Measurements from ENCODE around the gene SLC35F3.
"Not testable (repeated sequence)": the region's sequence is repeated elsewhere in the genome, so short reads cannot be mapped to it uniquely, and the experiment has no call there.

Gene SLC35F3

DNA sequence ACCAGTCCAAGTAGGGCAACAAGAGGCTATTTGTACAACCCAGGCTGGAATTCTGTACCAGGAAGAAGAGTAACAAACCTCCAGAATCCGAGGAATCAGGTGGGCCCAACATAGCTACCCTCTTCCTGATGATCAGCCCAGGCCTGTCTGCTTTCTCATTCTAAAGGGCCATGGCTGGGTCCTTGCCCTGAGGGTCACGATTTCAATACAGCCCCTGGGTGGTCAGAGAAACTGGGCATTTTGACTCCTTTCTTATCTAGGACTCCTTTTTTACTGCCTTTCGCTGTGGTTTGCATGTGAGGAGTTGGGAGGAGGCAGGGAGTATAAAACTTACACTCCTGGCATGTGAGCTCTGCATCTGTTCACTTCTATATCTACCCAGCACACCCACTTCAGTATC, 303.9 kb downstream of the SLC35F3 start:
- no peak for DNase-seq

DNA sequence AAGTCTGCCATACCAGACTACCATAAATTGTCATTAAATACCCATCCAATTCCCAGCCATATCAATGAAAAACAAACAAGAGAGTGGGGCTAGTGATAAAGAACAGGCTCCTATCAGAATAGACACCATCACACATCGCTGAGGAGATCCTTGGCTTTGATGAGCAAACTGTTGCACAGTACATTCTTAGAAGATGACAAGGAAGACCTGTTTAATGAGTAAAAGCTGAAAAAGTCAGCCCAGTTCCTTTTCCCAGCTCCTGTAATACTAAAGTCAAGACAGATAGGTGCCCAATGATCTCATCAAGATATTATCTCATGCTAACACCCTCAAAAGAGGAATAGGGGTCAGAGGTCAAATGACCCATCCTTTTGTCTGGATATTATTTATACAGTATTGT, 304.3 kb downstream of the SLC35F3 start:
- DNase-seq, result no peak

DNA sequence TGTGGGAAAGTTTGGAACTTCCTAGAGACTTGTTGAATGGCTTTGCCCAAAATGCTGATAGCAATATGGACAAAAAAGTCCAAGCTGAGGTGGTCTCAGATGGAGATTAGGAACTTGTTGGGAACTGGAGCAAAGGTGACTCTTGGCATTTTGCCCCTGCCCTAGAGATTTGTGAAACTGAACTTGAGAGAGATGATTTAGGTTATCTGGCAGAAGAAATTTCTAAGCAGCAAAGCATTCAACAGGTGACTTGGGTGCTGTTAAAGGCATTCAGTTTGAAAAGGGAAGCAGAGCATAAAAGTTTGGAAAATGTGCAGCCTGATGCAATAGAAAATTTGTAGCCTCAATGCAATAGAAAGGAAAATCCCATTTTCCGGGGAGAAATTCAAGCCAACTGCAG, 306.0 kb downstream of the SLC35F3 start:
- not testable (repeated sequence) for DNase-seq

DNA sequence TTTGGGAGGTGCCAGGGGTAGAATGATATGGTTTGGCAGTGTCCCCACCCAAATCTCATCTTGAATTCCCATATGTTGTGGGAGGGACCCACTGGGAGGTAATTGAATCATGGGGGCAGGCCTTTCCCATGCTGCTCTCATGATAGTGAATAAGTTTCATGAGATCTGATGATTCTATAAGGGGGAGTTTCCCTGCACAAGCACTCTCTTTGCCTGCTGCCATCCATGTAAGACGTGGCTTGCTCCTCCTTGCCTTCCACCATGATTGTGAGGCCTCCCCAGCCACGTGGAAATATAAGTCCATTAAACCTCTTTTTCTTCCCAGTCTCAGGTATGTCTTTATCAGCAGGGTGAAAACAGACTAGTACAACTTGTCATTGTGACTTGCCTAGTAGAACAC, 307.4 kb downstream of the SLC35F3 start:
- not testable (repeated sequence) for DNase-seq

DNA sequence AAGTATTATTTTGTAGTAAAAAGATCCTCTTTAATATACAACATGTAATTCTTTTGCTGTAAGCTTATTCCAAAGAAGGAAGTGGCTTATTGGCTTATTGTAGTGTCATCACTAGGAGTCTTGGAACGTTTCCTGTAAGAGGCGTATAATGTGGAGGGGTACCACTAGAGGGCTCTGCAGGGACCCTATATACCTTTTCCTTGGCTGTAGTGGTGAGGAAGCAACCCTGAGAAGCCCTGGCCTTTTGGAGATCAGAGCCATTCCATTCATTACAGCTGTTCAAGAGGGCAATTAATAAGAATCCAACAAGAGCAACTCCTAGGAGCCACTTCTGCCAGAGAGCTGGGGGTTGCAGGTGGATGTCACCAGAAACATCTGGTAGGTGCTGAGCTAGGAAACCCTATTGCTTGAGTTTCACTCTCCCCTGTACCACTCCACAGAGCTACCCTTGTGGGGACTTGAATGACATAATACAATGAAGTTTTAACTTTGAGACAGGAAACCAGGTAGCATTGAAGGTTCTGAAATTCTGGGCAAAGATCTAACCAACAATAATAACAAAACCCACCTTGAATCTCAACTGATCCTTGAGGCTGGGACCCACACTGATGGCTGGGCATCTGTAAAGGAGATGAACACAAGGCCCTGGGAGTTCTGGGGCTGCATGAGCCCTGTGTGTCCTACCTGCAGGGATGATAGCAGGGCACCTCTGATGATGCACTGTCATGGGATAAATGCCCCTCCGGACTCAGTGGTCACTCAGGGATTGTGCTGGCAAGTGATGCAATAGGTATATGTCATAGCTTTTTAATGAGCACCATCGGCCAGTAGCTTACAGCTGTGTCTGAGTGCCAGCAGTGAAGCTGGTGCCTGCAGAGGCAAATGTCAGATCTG, 308.5 kb downstream of the SLC35F3 start:
- no peak for DNase-seq

DNA sequence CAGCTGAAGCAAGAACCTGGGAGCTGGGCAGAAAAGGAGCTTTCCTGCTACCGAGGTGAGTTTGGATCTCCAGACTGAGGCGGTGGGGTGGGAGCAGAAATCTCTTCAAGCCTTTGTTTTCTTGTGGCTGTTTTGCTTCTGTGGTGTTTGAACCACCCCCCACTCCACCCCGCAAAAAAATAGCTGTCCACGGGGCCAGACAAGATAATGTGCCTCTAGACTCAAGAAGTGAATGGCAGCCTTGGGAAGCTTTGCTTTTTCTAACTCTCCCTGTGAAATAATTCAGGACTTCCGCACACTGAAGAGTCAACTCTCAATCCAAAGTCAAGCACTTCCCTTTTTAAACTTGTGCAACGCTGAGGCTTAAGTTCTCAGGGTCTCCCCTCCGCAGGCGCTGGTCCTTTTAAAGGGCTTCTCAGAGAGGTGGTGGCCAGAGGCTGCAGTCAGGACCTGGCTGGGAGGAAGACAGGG, 309.2 kb downstream of the SLC35F3 start:
- DNase-seq, result no peak

DNA sequence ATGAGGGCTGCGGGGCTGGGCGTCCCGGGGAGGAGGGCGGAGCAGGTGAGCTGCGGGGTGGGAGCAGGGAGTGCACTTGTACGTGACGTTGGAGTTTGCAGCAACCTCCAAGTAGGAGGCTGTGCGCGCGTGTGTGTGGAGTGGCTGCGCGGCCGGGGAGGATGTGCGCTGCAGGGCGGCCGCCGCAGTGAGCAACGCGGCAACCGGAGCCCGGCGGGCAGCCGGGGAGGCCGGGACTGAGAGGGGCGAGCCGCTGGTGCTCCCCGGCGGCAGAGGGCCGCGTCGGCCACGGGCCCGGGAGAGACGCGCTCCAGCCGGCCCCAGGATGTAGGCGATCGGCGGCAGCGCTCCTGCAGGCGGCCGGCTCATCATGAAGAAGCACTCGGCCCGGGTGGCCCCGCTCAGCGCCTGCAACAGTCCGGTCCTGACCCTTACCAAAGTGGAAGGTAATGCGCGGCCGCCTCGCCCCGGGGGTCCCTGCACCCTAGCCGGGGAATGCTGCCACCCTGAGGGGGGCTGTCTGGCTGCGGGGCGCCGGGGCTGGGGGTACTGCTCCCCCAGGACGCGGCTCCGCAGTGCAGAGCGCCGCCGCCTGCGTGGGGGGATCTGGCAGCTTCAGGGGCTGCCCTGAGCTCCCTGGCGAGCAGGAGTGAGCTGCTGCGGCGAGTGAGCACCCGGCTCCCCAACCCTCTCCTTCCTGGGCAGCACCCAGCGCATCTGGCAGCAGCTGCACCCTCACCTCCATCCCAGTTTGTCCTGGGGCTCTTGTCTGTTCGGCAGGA, 309.8 kb downstream of the SLC35F3 start:
- DNase-seq, result no peak

DNA sequence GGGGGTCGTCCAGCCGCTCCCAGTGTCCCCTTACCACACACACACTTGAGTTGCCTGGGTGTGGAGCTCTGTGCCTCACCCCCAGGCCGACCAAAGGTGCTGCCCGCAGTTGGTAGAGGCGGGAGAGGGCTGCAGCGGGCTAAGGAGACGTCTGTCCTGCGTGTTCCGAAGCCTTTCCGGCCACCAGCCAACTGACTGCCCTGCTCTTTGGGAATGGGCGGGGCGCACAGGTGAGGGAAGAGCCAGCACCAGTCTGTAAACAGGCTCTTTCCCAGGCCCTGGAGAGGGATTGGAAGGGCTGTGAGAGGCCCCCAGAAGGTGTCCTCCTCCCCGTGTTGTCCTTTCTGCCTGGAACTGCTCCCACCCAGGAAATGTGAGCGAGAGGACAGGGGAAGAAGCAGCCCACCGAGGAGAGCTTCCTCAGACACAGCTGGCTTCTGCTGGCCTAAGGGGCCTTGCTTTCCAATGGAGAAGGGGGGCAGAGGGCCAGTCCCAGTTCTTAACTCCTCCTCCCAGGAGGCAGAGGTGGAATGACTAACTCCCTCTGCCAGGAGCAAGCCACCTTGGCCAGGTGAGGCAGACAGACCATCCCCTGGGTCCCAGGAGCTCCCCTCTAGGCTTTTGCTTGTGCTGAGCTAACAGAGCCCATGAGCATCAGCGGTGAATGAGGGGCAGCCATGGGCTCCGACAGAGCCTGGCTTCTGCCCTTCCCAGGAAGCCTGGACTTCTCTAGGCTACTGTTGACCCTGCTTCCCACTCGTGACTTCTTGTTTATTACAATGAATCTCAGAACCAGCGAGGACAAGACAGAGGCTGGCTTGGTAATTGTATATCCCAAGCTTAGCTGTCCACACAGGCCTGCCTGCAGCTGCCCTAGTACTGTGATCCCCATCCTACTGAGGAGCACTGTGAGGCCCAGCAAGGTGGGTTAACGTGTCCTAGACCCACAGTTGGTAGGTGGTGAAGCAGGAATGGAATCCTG, 310.7 kb downstream of the SLC35F3 start:
- DNase-seq, result no peak

DNA sequence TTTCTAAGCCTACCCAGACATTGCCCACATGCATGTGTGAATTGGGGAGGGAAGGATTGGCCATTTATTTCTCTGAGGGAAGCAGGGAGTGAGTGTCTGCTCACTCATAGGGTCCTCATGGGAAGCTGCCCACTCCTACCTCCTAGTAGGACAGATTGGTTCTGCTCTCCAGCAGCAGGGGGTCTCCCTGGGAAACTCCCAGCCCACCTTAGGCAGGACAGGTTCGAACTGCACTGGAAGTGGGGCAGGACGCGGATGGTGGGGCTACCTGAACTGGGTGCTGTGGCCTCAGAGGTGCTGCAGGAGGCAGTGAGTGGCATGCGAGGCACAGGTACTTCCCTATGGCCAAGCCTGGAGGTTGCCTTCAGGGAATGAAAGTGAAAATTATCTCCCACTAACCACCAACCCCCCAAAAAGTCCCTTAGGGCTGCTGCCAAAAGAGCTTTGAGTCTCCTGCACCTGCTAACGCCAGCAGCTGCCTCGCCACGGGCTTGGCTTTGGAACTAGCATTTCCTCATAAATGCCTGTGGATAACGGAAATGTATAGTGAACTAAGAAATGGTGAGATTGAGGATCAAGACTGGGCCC, 311.7 kb downstream of the SLC35F3 start:
- no peak for DNase-seq

DNA sequence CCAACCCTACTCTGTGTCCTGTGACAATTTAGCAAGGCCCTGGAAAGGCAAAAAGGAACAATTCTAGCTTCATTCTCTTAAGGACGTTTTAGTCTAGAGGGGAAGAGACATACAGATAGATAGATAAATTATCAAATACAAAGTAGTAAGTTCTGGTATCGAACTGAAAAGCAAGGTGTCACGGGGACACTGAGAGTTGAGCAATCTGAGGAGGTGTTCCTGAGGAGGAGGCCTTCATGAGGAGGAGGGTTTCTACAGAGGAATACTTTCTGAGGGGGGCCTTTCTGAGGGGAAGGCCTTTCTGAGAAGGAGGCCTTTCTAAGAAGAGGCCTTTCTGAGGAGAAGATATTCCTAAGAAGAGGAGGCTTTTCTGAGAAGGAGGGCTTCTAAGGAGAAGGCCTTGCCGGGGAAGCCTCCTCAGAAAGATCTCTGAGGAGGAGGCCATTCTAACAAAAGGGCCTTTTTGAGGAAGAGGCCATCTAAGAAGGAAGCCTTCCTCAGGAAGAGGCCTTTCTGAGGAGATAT, 312.9 kb downstream of the SLC35F3 start:
- no peak for DNase-seq

DNA sequence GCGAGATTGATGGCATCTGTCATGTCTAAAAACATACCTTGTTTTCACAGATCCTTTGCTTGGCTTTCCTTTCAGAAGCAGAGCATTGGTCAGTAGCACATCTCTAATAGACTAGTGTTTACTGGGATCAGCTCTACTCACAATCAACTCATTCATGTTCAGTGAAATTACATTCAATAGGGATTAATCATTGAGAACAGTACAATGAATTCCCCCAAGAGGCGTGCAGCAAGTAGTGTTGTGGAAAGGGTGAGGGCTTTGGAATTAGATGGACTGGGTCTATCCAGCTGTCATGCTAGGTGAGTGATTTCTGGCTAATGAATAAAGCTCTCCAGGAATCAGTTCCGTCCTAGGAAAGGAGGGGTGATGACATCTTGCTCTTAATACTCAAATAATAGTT, 313.6 kb downstream of the SLC35F3 start:
- no peak for DNase-seq

DNA sequence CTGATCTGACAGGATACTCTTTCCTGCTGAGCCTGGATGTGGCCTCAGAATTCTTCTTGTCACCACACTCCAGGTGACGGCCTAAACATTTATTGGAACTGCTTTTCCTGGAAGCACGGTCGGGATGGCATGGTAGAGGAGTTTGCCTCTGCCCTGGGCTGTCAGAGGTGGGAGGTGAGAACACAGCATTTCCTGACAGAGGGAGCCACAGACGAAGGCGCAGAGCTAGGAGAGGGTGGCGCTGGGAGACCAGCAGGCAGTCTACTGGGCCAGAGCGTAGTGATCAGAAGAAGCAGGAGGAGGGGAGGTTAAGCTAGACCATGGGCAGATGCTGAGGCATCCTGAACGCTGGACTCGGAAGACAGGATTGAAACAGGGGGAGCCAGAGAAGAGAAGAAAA, 315.2 kb downstream of the SLC35F3 start:
- no peak for DNase-seq

DNA sequence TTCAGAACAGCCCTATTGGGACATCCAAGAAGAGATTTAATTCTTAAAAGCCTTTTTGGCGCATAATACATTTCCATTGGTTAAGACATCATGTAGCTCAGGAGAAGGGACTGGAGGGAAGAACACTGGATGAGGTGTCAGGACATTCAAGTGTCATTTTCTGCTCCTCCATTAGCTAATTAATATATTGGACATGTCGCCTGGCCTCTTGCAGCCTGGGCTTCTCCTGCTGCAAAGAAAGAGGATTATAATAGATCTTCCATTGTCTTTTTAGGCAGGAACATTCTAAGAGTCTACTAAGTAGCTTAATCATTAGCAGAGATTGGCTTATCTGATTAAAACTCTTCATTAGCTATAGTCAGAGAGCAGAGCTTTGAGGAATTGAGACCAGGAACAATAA, 317.1 kb downstream of the SLC35F3 start:
- no peak for DNase-seq

DNA sequence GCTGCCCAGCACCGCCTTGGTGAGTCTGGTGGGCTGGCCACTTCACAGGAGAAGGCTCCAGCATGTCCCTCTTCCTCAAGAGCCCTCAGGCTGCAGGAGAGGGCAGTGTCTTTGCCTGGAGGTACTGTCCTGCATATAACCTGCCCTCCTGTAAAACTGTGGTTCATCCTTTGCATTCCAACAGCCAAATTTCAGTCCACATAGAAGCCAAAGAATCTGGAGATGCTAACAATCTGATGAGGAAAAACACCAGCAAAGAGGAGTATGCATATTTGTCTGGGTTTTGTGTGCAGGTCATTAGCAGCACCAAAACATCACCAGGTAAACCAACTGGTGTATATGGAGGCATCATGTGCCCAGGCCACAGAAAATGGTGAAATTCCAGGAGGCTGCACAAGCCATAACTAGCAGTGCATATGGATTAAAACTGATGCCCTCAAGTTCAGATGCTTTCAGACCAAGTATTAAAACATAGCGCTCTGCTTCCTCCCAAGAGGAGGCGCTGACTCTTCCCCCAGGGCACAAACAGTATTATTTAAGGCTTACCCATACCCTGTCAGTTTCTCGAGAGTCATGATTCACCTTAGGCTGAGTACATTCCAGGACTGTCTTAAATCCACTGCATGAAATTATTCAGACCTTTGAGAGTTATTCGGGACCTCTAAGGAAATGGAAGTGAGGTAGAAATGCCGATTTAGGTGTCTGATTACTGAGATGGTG, 318.2 kb downstream of the SLC35F3 start:
- DNase-seq, result no peak

DNA sequence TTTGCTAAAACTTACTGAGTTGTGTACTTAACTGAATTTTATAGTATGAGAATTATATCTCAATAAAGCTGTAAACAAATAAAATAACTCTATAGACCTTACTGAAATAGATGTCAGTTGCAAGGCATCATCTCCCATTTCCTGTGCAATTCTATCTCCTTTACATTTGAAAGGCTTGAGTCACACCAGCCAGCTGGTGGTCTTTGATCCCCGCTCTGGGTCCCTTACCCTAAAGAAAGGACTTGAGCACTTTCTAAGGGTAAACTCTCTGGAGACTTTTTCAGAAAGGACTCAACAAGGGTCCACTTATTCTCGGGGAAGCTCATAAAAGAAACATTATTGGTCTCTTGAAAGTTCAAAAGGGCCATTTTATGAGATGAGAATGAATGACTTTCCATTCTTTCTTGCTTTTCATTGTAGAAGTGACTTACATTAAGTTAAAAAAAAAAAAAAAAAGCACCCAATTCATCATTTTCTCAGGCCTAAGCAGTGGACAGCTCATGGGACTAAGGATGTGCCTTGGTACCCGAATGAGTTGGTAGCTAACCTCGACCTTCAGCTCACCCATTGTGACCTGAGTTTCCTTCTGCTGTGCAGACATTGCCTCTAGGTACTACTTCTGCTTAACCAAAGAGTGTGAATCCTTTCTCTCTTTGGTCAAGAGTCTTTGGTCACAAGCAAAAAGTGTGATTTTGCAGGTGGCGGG, 321.8 kb downstream of the SLC35F3 start:
- no peak for DNase-seq

DNA sequence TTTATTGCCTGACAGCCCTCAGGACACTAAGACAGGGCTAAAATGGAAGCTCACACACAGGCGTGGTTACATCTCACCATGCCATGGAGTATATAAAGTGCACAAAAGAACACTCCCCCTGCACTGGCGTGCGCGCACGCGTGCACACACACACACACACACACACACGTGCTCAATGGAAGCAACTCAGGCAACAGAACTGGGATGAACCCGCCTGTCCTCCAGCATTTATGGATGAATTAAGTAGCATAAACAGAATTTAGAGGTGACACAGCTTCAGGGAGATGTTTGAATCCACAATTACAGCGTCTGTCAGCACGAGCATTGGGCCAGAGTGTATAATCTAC, 322.3 kb downstream of the SLC35F3 start:
- no peak for DNase-seq

DNA sequence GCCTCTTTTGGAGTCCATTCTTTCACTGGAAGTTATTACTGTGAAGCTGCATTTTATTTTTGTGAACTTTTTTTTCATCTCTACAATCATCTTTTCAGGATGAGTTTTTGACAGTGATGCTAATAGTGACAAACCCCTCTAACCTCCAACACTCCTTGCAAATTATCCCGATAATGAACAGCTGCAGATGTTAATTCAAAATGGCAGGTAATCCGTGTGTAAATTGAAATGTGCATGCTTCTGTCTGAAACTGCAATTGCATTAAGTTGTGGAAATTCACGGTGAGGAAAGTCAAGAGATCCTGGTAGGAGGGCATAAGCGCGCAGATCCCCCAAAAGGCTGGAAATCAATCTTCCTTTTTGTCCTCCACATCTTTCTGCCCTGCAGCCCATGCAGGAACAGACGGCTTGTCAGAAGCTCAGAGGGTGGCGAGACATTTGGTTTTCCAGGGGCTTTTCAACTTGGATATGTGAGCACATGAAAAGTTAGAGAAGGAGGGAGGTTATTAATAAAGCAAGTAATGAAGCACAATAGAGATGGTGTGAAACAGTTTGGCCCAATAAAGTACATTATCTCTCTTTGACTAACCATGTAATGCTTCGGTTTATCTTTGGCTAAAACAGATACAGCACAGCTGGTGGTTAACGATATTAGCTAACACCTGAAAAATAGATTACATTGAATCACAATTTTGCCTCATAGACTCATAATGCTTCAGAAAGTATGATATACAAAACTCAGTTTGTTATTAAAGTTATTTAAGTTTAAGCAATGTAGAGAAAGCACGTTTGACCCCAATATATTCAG, 325.3 kb downstream of the SLC35F3 start:
- DNase-seq, result no peak

DNA sequence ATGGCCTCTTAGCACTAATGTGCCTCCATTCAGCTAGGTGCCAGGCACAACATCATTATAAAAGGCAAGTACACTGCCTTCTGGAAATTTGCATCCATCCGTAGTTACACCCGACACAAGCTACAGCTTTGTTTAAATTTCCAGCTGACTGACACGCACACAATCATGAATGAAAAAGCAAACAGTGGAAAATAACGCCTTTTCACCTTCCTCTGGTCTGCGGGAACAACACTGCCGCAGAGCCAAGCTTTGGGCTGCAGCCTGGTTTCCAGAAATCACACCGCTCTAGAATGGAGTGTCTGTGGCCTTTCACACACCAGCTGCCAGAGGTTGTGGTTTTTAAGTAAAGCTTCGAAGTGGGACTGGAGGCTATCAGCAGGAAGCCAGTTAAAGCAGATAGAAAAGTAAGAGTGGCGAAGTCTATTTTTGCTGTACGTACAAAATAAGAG, 326.0 kb downstream of the SLC35F3 start:
- no peak for DNase-seq

DNA sequence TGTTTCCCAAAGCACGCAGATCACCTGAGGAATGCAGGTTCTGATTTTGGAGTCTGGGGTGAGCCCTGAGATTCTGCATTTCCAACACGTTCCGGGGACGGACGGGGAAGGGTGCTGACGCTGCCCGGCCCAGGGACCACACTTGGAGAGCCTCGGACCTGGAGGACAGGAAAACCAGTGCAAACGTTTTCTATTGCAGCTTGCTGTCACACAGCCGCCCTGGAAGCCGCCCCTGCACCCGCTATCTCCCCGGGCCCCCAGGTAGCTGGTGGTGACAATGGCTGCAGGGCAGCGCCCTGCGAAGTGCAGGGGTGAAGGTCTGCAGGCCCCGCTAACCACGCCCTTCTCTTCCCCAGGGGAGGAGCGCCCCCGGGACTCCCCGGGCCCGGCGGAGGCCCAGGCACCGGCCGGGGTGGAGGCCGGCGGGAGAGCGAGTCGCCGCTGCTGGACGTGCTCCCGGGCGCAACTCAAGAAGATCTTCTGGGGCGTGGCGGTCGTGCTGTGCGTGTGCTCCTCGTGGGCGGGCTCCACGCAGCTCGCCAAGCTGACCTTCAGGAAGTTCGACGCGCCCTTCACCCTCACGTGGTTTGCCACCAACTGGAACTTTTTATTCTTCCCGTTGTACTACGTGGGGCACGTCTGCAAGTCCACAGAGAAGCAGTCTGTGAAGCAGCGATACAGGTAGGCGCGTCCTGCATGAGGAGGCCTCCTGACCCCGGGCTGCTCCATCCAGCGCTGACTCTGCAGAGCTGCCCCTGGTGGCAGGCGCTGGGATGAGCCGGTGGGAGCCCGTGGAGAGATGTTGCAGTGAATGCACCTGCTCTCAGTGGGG, 326.8 kb downstream of the SLC35F3 start:
- DNase-seq, result no peak

Measured in activated T-cell treated with anti-CD3 and anti-CD28 coated beads for 4 hours (primary cell).